ENCODE results near the gene ITGB5.
"Not testable (repeated sequence)": the region's sequence is repeated elsewhere in the genome, so short reads cannot be mapped to it uniquely, and the experiment has no call there.

The ITGB5 gene

GRCh38 chr3:124832782-124833709 lies 54.1 kb downstream of the ITGB5 start:
- ChIA-PET CTCF (interaction anchor here (2.4 kb wide), 1 partner anchor 12 kb away, joined by 6 read pairs; no protein-coding TSS in a partner anchor), POLR2A (no interaction called here)
- TF ChIP-seq CTCF (IDR thresholded peaks at IDR 0.05; ENCODE audit: control extremely low read depth, extremely low read depth, low read depth, missing control alignments), result no peak
- no peak for DNase-seq (ENCODE audit: extremely low spot score)

DNA sequence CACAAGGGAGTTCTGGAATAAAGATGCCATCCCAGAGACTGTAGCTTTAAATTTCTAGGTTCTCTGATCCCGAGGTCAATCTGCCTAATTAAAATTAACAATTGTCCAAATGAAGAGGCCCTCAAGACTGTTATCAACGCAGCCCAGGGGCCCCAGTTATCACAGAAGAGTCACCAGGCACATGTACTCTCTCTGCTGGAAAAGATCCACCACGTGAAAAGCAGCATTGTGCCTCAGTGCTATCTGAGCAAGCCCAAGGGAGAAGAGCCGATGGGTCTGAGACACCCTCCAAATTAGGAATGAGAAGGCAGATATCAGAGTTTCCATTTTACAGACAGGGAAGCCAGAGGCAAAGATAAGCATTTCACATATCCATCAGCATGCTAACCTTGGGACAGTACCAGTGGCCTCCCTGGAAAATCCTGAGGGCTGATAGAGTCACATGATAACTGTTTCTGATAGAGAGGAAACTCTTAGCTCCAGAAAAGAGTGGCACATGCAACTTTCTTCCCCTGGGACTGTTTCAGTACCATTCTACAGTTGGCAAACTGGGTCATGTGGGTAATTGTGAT lies 55.5 kb downstream of the ITGB5 start:
- POLR2A ChIA-PET, result no interaction called here
- TF ChIP-seq CTCF (IDR thresholded peaks at IDR 0.05; ENCODE audit: control extremely low read depth, extremely low read depth, low read depth, missing control alignments), result no peak
- CTCF ChIA-PET, result interaction anchor here (1.3 to 2.4 kb wide), 4 partner anchors 9 to 44 kb away, joined by 3 to 6 read pairs (median 6); no protein-coding TSS in a partner anchor
- no peak for DNase-seq (ENCODE audit: extremely low spot score)

GRCh38 chr3:124829819-124830554 lies 57.2 kb downstream of the ITGB5 start:
- no peak for TF ChIP-seq CTCF (IDR thresholded peaks at IDR 0.05; ENCODE audit: control extremely low read depth, extremely low read depth, low read depth, missing control alignments)
- CTCF ChIA-PET, result interaction anchor here (1.3 to 1.9 kb wide), 3 partner anchors 11 to 42 kb away, joined by 3 to 6 read pairs (median 5); no protein-coding TSS in a partner anchor
- no peak for DNase-seq (ENCODE audit: extremely low spot score)
- POLR2A ChIA-PET, result no interaction called here

- ChIA-PET CTCF (no interaction called here), POLR2A (no interaction called here)
Measured at GRCh38 chr3:124829178-124829818, 57.9 kb downstream of the ITGB5 start.

DNA sequence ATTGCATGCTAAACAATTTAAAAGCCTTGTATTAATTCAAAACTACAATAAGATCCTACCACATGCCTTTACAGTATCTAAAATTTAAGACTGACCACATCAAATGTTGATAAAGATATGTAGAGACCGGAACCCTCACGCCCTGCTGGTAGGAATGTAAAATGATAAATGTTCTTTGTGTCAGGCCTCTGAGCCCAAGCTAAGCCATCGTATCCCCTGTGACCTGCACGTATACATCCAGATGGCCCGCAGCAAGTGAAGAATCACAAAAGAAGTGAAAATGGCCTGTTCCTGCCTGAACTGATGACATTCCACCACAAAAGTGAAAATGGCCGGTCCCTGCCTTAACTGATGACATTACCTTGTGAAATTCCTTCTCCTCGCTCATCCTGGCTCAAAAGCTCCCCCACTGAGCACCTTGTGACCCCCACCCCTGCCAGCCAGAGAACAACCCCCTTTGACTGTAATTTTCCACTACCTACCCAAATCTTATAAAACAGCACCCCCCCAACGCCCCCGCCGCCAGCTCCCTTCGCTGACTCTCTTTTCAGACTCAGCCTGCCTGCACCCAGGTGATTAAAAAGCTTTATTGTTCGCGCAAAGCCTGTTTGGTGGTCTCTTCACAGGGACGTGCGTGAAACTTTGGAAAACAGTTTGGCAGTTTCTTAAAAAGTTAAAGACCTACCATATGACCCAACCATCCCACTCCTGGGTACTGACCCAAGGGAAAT lies 59.5 kb downstream of the ITGB5 start:
- CTCF ChIA-PET, result interaction anchor here (1.2 to 1.5 kb wide), 5 partner anchors 10 to 74 kb away, joined by 3 to 5 read pairs (median 4); no protein-coding TSS in a partner anchor
- POLR2A ChIA-PET, result not testable (repeated sequence)

More at GRCh38 chr3:124829178-124829818, 57.9 kb downstream of the ITGB5 start:
- no peak for TF ChIP-seq CTCF (IDR thresholded peaks at IDR 0.05; ENCODE audit: control extremely low read depth, extremely low read depth, low read depth, missing control alignments)
- DNase-seq (ENCODE audit: extremely low spot score), result no peak

GRCh38 chr3:124826703-124827102 lies 60.5 kb downstream of the ITGB5 start:
- CTCF ChIA-PET, result interaction anchor here (1.2 to 1.5 kb wide), 5 partner anchors 11 to 75 kb away, joined by 3 to 5 read pairs (median 4); no protein-coding TSS in a partner anchor
- DNase-seq (ENCODE audit: extremely low spot score), result no peak
- POLR2A ChIA-PET, result interaction anchor here (0.6 kb wide), 1 partner anchor 769 kb away, joined by 3 read pairs; no protein-coding TSS in a partner anchor
- TF ChIP-seq CTCF (IDR thresholded peaks at IDR 0.05; ENCODE audit: control extremely low read depth, extremely low read depth, low read depth, missing control alignments), result no peak

More for the DNA sequence above, 59.5 kb downstream of the ITGB5 start:
- DNase-seq (ENCODE audit: extremely low spot score), result not testable (repeated sequence)

Measured in GM10248 (cell line).